Muscle of back (tissue), 11 donors: ENCODE data around the gene KANSL3. TPM values are rescaled to one million over a fixed set of nuclear protein-coding genes. Genes with fewer than 3 reads are reported as not detected.

Source experiments
- DNase-seq, 3 donors: peaks; one replicate each; pipeline versions ENCODE4 v3.0.0 to v3.0.0-alpha.2; 2013
- polyA plus RNA-seq, 10 donors: library from polyadenylated mRNA; unstranded; fragments of 120-200 nt; gene quantifications; one replicate each; pipeline ENCODE4 v1.2.1, GENCODE V29; 2013; ENCODE audit not compliant: insufficient read length in 10 of 10

Gene KANSL3
- polyA plus RNA-seq, 10 donors: 23.7 to 38.7 (median 30.8) TPM

DNA sequence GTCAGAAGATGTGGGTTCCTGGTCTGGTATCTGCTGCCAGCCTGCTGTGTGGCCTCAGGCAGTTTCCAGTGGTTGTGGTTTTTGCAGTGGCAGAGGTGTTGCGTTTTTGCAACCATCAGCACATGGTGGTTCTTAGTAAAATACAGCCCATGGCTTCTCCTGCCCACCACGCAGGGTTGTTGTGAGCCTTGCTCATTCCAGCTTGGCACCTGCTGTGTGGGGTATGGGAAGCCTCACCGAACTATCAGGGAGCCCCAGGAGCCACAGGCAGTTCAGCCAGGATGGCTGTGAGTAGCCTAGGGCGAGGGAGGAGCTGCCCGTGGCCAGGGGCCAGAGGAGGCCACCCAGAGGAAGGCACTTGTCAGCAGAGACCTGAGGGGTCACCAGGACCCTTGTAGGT lies 91.8 kb downstream of the KANSL3 start:
- DNase-seq: no peak

Other genes with a start within 250 kb of the KANSL3 start
- gene NEURL3, start 133.0 kb downstream of the KANSL3 start, polyA plus RNA-seq: under 1 TPM in 7 of 10 donors, not detected in 3; 0.09 to 0.39 (median 0.18) TPM
- gene ARID5A, start 101.6 kb downstream of the KANSL3 start, polyA plus RNA-seq: 10 to 100 TPM; 16.9 to 42.0 (median 23.4) TPM
- 1 to 10 TPM in 4 of 10 donors, under 1 TPM in 6; 0.26 to 2.7 (median 0.80) TPM for gene FER1L5, start 4.5 kb upstream of the KANSL3 start, polyA plus RNA-seq
- 10 to 100 TPM; 20.8 to 27.5 (median 25.9) TPM for gene LMAN2L, start 101.8 kb upstream of the KANSL3 start, polyA plus RNA-seq
- gene CNNM4, start 122.6 kb upstream of the KANSL3 start, polyA plus RNA-seq: 10 to 100 TPM; 16.4 to 39.2 (median 29.7) TPM
- gene CNNM3, start 178.0 kb upstream of the KANSL3 start, polyA plus RNA-seq: 10 to 100 TPM; 13.5 to 24.2 (median 18.3) TPM
- 10 to 100 TPM in 4 of 10 donors, 1 to 10 TPM in 6; 5.7 to 18.8 (median 9.0) TPM for gene ANKRD23, start 205.7 kb upstream of the KANSL3 start, polyA plus RNA-seq
- 1 to 10 TPM; 4.2 to 8.7 (median 6.6) TPM for gene ANKRD39, start 219.7 kb upstream of the KANSL3 start, polyA plus RNA-seq
- 10 to 100 TPM; 22.9 to 35.5 (median 28.6) TPM for gene SEMA4C, start 231.8 kb upstream of the KANSL3 start, polyA plus RNA-seq